HEK293 (cell line): Measurements from ENCODE around the gene USP7.
A peak's percentile ranks its signal among the peaks of the same experiment; 100 is the strongest.

Experiments
- CTCF ChIA-PET: fragments of 350-600 bp; formaldehyde crosslinking; extraction: SDS; loops from one replicate; lab custom pipeline; 2021; ENCODE audit warnings: antibody characterized with exemption; lab: Yijun Ruan, JAX
- POLR2A ChIA-PET: fragments of 300-600 bp; formaldehyde crosslinking; extraction: SDS; loops from one replicate; lab custom pipeline; 2020; ENCODE audit warnings: antibody characterized with exemption, inconsistent platforms; lab: Yijun Ruan, JAX
- H3K27ac ChIP-seq: fragments of 200-500 bp; sonication (Bioruptor generic); 2 replicates; pipeline ENCODE4 v1.5.1; 2014; ENCODE audit warnings: low read depth, low read length, control low read depth, inconsistent platforms; ENCODE audit errors: extremely low read depth
- H3K36me3 ChIP-seq, 2 experiments: fragments of 200-500 bp in 1 of 2; sonication (Bioruptor generic) in 1 of 2; 1 replicate in 1 of 2; 2 replicates in 1 of 2; pipeline ENCODE4 v1.5.1; 2014 to 2017; ENCODE audit warnings: inconsistent platforms in 2 of 2, low read length in 2 of 2; ENCODE audit not compliant: control insufficient read depth in 2 of 2, insufficient read depth in 1 of 2
- H3K4me1 ChIP-seq: fragments of 200-500 bp; sonication (Bioruptor generic); 2 replicates; pipeline ENCODE4 v1.5.1; 2014; ENCODE audit warnings: mild to moderate bottlenecking, low read length, inconsistent platforms; ENCODE audit not compliant: control insufficient read depth, insufficient read depth
- H3K4me3 ChIP-seq: 2 replicates; pipeline ENCODE4 v1.5.1; 2011; ENCODE audit warnings: low read depth, mild to moderate bottlenecking, control low read depth, low read length, moderate library complexity
- H3K9me3 ChIP-seq: fragments of 200-500 bp; sonication (Bioruptor generic); 2 replicates; pipeline ENCODE4 v1.5.1; 2014; ENCODE audit warnings: low read depth, low read length, inconsistent platforms; ENCODE audit not compliant: control insufficient read depth, insufficient read depth
- EGR2 ChIP-seq: fragments of 450-650 bp; formaldehyde crosslinking; IDR thresholded peaks from 2 replicates; pipeline ENCODE4 v1.5.1; 2016; ENCODE audit warnings: low read depth, missing biosample characterization, missing genetic modification characterization
- GFI1B ChIP-seq: fragments of 450-650 bp; formaldehyde crosslinking; IDR thresholded peaks from 2 replicates; pipeline ENCODE4 v1.5.1; 2016; ENCODE audit warnings: missing biosample characterization, missing genetic modification characterization
- GLIS1 ChIP-seq: fragments of 450-650 bp; formaldehyde crosslinking; IDR thresholded peaks from 2 replicates; pipeline ENCODE4 v1.5.1; 2016; ENCODE audit warnings: missing biosample characterization, missing genetic modification characterization
- GLIS2 ChIP-seq: fragments of 450-650 bp; formaldehyde crosslinking; IDR thresholded peaks from 2 replicates; pipeline ENCODE4 v1.5.1; 2016; ENCODE audit warnings: missing biosample characterization, missing genetic modification characterization
- MZF1 ChIP-seq: fragments of 450-650 bp; formaldehyde crosslinking; IDR thresholded peaks from 2 replicates; pipeline ENCODE4 v1.5.1; 2017; ENCODE audit warnings: missing biosample characterization, missing genetic modification characterization, borderline replicate concordance
- OSR2 ChIP-seq: fragments of 450-650 bp; formaldehyde crosslinking; IDR thresholded peaks from 2 replicates; pipeline ENCODE4 v1.5.1; 2016; ENCODE audit warnings: missing biosample characterization, missing genetic modification characterization
- RBAK ChIP-seq: fragments of 450-650 bp; formaldehyde crosslinking; IDR thresholded peaks from 2 replicates; pipeline ENCODE4 v1.5.1; 2016; ENCODE audit warnings: missing biosample characterization, missing genetic modification characterization
- SCRT1 ChIP-seq: fragments of 450-650 bp; formaldehyde crosslinking; IDR thresholded peaks from 2 replicates; pipeline ENCODE4 v1.5.1; 2016; ENCODE audit warnings: missing biosample characterization, missing genetic modification characterization, borderline replicate concordance
- TCF7L2 ChIP-seq: IDR thresholded peaks from 2 replicates; pipeline ENCODE4 v1.6.1; 2011; ENCODE audit warnings: low read depth, mild to moderate bottlenecking, inconsistent platforms, low read length, moderate library complexity, borderline replicate concordance
- ZBTB17 ChIP-seq: fragments of 450-650 bp; formaldehyde crosslinking; IDR thresholded peaks from 2 replicates; pipeline ENCODE4 v1.5.1; 2016; ENCODE audit warnings: missing biosample characterization, missing genetic modification characterization
- ZBTB7A ChIP-seq: fragments of 450-650 bp; formaldehyde crosslinking; IDR thresholded peaks from 2 replicates; pipeline ENCODE4 v1.5.1; 2016; ENCODE audit warnings: low read depth, missing biosample characterization, missing genetic modification characterization
- ZBTB8A ChIP-seq: fragments of 450-650 bp; formaldehyde crosslinking; IDR thresholded peaks from 2 replicates; pipeline ENCODE4 v1.5.1; 2016; ENCODE audit warnings: missing biosample characterization, missing genetic modification characterization
- ZFHX2 ChIP-seq: fragments of 450-650 bp; formaldehyde crosslinking; conservative IDR thresholded peaks from 2 replicates; pipeline ENCODE4 v1.5.1; 2016; ENCODE audit warnings: missing biosample characterization, missing genetic modification characterization
- ZIC2 ChIP-seq: fragments of 450-650 bp; formaldehyde crosslinking; IDR thresholded peaks from 2 replicates; pipeline ENCODE4 v1.5.1; 2016; ENCODE audit warnings: missing biosample characterization, missing genetic modification characterization
- ZNF140 ChIP-seq: fragments of 450-650 bp; formaldehyde crosslinking; IDR thresholded peaks from 2 replicates; pipeline ENCODE4 v1.5.1; 2016; ENCODE audit warnings: missing biosample characterization, missing genetic modification characterization
- ZNF341 ChIP-seq: fragments of 450-650 bp; formaldehyde crosslinking; IDR thresholded peaks from 2 replicates; pipeline ENCODE4; 2016; ENCODE audit warnings: low read depth, missing biosample characterization, missing genetic modification characterization
- ZNF37A ChIP-seq: fragments of 450-650 bp; IDR thresholded peaks from 2 replicates; pipeline ENCODE4 v1.5.1; 2018; ENCODE audit warnings: missing biosample characterization, missing genetic modification characterization
- ZNF521 ChIP-seq: fragments of 450-650 bp; formaldehyde crosslinking; IDR thresholded peaks from 2 replicates; pipeline ENCODE4 v1.5.1; 2017; ENCODE audit warnings: missing biosample characterization, mild to moderate bottlenecking, missing genetic modification characterization
- ZNF561 ChIP-seq: fragments of 450-650 bp; IDR thresholded peaks from 2 replicates; pipeline ENCODE4 v1.5.1; 2018; ENCODE audit warnings: missing biosample characterization, missing genetic modification characterization, borderline replicate concordance
- ZNF600 ChIP-seq: fragments of 450-650 bp; formaldehyde crosslinking; IDR thresholded peaks from 2 replicates; pipeline ENCODE4 v1.5.1; 2016; ENCODE audit warnings: missing biosample characterization, missing genetic modification characterization
- ZNF660 ChIP-seq: fragments of 450-650 bp; IDR thresholded peaks from 2 replicates; pipeline ENCODE4 v1.5.1; 2018; ENCODE audit warnings: missing biosample characterization, mild to moderate bottlenecking, missing genetic modification characterization
- TF ChIP-seq, protein P1 (sequence below): fragments of 450-650 bp; formaldehyde crosslinking; IDR thresholded peaks from 2 replicates; pipeline ENCODE4 v1.5.1; 2017; ENCODE audit warnings: missing biosample characterization, missing genetic modification characterization
- TF ChIP-seq, protein P2 (sequence below): fragments of 450-650 bp; formaldehyde crosslinking; optimal IDR thresholded peaks from 2 replicates; pipeline ENCODE3; 2016; ENCODE audit warnings: missing biosample characterization, mild to moderate bottlenecking, missing genetic modification characterization
- TF ChIP-seq, protein P3 (sequence below): fragments of 450-650 bp; formaldehyde crosslinking; IDR thresholded peaks from 2 replicates; pipeline ENCODE4 v1.5.1; 2016; ENCODE audit warnings: missing biosample characterization, missing genetic modification characterization

The USP7 gene

DNA sequence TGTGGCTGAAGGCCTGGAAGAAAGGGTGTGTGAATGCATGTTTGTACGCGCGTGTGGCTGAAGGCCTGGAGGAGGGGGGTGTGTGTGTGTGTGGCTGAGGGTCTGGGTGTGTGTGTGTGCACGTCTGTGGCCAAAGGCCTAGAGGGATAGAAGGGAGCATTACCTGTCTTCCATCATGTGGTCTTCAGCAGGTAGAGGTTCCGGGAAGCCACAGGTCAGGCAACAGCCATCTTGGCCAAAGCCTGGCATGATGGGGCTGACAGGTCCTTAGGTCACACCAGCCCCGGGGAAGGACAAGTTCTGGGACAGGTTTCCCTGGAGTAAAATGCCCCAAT is 76.3 kb downstream of the USP7 start:
- Histone ChIP-seq H3K9me3 (no peaks in the 10 kb centered on the region), H3K4me3 (no peak overlapping the region), H3K36me3 (peaks cover 5 to 49% of the 10 kb centered on the region in 2 experiments; a peak in 2 of 3 replicates), H3K4me1 (no peaks in the 10 kb centered on the region), H3K27ac (no peak overlapping the region)
- TF ChIP-seq SCRT1 (tag by site-specific recombination) (0 out of 2 replicates have a peak, but pooled peaks have one; percentile 14), ZBTB7A (tag by site-specific recombination) (no peak)
- TF ChIP-seq, protein P1, sequence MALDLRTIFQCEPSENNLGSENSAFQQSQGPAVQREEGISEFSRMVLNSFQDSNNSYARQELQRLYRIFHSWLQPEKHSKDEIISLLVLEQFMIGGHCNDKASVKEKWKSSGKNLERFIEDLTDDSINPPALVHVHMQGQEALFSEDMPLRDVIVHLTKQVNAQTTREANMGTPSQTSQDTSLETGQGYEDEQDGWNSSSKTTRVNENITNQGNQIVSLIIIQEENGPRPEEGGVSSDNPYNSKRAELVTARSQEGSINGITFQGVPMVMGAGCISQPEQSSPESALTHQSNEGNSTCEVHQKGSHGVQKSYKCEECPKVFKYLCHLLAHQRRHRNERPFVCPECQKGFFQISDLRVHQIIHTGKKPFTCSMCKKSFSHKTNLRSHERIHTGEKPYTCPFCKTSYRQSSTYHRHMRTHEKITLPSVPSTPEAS: 0 out of 2 replicates have a peak, but pooled peaks have one; percentile 11
- TF ChIP-seq, protein P2, sequence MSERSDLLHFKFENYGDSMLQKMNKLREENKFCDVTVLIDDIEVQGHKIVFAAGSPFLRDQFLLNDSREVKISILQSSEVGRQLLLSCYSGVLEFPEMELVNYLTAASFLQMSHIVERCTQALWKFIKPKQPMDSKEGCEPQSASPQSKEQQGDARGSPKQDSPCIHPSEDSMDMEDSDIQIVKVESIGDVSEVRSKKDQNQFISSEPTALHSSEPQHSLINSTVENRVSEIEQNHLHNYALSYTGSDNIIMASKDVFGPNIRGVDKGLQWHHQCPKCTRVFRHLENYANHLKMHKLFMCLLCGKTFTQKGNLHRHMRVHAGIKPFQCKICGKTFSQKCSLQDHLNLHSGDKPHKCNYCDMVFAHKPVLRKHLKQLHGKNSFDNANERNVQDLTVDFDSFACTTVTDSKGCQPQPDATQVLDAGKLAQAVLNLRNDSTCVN: peak; percentile 14
- ChIA-PET CTCF (no interaction called here), POLR2A (no interaction called here)

DNA sequence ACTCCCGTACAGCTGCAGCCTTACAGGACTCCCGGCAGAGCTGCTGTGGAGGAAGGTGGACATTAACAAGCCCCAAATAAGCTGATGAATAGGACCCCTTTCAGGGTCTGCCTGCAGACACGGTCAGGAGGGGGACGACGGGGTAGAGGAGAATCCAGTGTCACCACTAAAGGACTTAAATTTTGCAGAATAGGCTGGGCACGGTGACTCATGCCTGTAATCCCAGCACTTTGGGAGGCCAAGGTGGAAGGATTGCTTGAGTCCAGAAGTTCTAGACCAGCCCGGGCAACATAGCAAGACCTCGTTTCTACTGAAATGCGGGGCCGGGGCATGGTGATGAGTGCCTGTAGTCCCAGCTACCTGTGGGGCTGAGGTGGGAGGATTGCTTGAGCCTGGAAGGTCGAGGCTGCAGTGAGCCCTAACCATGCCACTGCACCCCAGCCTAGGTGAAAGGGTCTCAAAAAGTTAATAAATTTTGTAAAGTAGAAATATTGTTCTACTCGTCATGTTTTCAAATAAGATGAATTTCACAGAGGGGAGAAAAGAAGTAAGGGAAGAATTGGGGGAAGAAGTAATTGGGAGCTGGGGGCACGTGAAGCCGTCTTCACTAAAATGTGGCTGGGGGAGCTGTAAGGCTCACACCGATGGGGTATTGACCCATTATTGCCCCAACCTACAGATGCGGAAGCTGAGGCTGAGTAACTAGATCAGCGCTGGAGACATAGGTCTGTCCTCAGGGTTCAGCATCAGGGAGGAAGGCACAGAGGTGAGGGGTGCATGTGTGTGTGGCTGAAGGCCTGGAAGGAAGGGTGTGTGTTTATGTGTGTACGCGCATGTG is 76.9 kb downstream of the USP7 start:
- TF ChIP-seq ZBTB8A (tag by site-specific recombination): no peak
- peak; percentile 80 for TF ChIP-seq GLIS1
- no peak for TF ChIP-seq MZF1 (tag by site-specific recombination)
- no peak for TF ChIP-seq ZNF521 (tag by site-specific recombination)
- TF ChIP-seq GFI1B (tag by site-specific recombination): no peak
- TF ChIP-seq RBAK (tag by site-specific recombination): no peak
- TF ChIP-seq ZBTB17 (tag by site-specific recombination): 0 out of 2 replicates have a peak, but pooled peaks have one; percentile 21
- ChIA-PET CTCF (interaction anchor here (0.7 to 1.6 kb wide), 3 partner anchors 119 to 253 kb away, joined by 3 to 6 read pairs (median 3); no protein-coding TSS in a partner anchor), POLR2A (interaction anchor here (1.0 kb wide), 1 partner anchor 18 kb away, joined by 3 read pairs; the partner anchor contains the start of gene CARHSP1)
- Histone ChIP-seq H3K4me1 (no peaks in the 10 kb centered on the region), H3K4me3 (no peak overlapping the region), H3K36me3 (peaks cover 5 to 43% of the 10 kb centered on the region in 2 experiments; a peak in 2 of 3 replicates), H3K27ac (no peak overlapping the region), H3K9me3 (no peaks in the 10 kb centered on the region)

DNA sequence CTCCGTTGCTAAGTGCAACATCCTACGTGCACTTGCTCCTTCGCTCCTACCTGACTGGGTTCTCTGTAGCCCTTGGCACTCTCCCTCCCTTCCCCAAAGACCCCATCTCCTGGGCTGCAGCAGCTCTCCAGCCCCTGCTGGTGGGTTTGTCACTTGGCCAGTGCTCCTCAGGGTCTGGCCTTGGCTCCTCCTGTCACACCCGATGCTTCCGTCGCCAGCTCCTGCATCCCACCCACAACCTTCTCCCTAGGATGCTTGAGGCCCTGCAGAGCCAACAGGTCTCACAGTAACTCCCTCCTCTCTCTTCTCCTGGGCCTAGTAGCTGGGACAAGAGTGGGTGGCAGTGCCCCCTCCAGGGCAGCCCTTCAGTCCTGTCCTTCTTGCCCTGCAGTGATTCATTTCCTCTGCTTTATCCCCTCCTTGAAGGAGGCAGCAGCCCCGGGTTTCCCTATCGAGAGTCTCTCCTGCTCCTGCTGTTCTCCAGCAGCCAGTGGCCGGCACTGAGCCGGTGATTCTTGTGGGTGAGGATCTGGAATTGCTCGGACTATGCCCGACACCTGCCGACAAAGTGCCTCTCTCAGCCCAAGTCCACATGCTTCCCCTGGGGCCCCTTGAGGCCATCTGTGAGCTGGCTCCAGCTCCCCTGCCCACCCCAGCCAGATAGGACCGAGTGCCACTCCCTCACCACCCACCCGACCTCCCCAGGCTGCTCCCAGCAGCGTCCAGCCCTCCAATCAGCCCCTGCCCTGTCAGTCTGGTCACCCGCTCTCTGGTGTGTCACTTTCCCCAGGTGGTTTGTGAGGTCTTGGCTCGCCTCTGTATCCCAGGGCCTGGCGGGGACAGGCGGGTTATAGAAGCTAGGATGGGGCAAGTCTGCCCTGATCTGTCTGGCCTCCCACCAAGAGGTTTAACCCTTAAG is 77.8 kb downstream of the USP7 start:
- no peaks in the 10 kb centered on the region for H3K4me1 ChIP-seq
- peaks cover under 1 to 34% of the 10 kb centered on the region in 2 experiments; a peak in 2 of 3 replicates for H3K36me3 ChIP-seq
- no peaks in the 10 kb centered on the region for H3K9me3 ChIP-seq
- POLR2A ChIA-PET: interaction anchor here (1.0 kb wide), 1 partner anchor 17 kb away, joined by 3 read pairs; the partner anchor contains the start of gene CARHSP1
- no peak overlapping the region for H3K27ac ChIP-seq
- H3K4me3 ChIP-seq: no peak overlapping the region
- CTCF ChIA-PET: interaction anchor here (0.5 to 1.6 kb wide), 5 partner anchors 12 to 319 kb away, joined by 3 to 6 read pairs (median 4); no protein-coding TSS in a partner anchor
- TF ChIP-seq ZIC2 (tag by site-specific recombination): peak; percentile 73
- no peak for TF ChIP-seq ZNF37A
- TF ChIP-seq TCF7L2: no peak
- TF ChIP-seq ZNF600: no peak
- no peak for TF ChIP-seq ZNF561
- no peak for TF ChIP-seq ZNF140
- TF ChIP-seq GLIS1: peak; percentile 90
- TF ChIP-seq OSR2: no peak
- TF ChIP-seq ZNF660 (tag by site-specific recombination): no peak
- peak; percentile 50; the same call in 1 of the 2 replicates for TF ChIP-seq ZFHX2 (tag by site-specific recombination)
- TF ChIP-seq EGR2: peak; percentile 51; the same call in 1 of the 2 replicates
- TF ChIP-seq, protein P3, sequence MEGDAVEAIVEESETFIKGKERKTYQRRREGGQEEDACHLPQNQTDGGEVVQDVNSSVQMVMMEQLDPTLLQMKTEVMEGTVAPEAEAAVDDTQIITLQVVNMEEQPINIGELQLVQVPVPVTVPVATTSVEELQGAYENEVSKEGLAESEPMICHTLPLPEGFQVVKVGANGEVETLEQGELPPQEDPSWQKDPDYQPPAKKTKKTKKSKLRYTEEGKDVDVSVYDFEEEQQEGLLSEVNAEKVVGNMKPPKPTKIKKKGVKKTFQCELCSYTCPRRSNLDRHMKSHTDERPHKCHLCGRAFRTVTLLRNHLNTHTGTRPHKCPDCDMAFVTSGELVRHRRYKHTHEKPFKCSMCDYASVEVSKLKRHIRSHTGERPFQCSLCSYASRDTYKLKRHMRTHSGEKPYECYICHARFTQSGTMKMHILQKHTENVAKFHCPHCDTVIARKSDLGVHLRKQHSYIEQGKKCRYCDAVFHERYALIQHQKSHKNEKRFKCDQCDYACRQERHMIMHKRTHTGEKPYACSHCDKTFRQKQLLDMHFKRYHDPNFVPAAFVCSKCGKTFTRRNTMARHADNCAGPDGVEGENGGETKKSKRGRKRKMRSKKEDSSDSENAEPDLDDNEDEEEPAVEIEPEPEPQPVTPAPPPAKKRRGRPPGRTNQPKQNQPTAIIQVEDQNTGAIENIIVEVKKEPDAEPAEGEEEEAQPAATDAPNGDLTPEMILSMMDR (tag by site-specific recombination): peak; percentile 31; the same call in 1 of the 2 replicates
- peak; percentile 56 for TF ChIP-seq GLIS2 (tag by site-specific recombination)
- TF ChIP-seq ZNF341 (tag by site-specific recombination): 0 out of 2 replicates have a peak, but pooled peaks have one; percentile 15
